Kidney capillary endothelial cell (primary cell): ENCODE data around the gene WHAMM.
"Not testable (repeated sequence)": the region's sequence is repeated elsewhere in the genome, so short reads cannot be mapped to it uniquely, and the experiment has no call there.

Experiments
- DNase-seq: peaks from one replicate; pipeline ENCODE4 v3.0.0-alpha.2; 2018; ENCODE audit warnings: low spot score

WHAMM gene, protein sequence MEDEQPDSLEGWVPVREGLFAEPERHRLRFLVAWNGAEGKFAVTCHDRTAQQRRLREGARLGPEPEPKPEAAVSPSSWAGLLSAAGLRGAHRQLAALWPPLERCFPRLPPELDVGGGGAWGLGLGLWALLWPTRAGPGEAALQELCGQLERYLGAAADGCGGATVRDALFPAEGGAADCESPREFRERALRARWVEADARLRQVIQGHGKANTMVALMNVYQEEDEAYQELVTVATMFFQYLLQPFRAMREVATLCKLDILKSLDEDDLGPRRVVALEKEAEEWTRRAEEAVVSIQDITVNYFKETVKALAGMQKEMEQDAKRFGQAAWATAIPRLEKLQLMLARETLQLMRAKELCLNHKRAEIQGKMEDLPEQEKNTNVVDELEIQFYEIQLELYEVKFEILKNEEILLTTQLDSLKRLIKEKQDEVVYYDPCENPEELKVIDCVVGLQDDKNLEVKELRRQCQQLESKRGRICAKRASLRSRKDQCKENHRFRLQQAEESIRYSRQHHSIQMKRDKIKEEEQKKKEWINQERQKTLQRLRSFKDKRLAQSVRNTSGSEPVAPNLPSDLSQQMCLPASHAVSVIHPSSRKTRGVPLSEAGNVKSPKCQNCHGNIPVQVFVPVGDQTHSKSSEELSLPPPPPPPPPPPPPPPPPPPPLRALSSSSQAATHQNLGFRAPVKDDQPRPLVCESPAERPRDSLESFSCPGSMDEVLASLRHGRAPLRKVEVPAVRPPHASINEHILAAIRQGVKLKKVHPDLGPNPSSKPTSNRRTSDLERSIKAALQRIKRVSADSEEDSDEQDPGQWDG

DNA sequence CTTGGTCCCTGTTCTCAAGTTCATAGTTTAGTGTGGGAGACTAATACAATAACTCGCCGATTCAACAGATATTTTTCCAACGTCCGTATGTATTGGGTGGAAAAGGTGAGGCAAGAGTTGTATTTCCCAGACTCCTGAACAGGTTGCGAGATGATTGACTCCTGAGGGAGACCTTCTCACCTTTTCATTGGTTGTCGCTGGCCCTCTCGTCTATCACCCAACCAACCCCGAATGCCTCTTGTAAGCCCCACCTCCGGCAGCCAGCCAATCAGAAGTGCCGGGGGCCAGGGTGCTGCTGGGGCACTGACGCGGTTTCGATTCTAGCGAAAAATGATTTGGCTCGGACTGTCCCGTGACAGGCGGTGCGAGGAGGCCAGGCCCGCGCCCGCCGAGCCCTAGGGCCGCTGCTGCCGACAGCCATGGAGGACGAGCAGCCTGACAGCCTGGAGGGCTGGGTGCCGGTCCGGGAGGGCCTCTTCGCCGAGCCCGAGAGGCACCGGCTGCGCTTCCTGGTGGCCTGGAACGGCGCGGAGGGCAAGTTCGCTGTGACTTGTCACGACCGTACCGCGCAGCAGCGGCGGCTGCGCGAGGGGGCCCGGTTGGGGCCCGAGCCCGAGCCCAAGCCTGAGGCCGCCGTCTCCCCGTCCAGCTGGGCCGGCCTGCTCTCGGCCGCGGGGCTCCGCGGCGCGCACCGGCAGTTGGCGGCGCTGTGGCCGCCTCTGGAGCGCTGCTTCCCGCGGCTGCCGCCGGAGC lies at the start of gene WHAMM:
Gene WHAMM (plus strand): TSS at position 321 of the 753 bp plus-strand sequence. CDS start 99 bp downstream, at position 420.
- DNase-seq: peak; percentile 97

DNA sequence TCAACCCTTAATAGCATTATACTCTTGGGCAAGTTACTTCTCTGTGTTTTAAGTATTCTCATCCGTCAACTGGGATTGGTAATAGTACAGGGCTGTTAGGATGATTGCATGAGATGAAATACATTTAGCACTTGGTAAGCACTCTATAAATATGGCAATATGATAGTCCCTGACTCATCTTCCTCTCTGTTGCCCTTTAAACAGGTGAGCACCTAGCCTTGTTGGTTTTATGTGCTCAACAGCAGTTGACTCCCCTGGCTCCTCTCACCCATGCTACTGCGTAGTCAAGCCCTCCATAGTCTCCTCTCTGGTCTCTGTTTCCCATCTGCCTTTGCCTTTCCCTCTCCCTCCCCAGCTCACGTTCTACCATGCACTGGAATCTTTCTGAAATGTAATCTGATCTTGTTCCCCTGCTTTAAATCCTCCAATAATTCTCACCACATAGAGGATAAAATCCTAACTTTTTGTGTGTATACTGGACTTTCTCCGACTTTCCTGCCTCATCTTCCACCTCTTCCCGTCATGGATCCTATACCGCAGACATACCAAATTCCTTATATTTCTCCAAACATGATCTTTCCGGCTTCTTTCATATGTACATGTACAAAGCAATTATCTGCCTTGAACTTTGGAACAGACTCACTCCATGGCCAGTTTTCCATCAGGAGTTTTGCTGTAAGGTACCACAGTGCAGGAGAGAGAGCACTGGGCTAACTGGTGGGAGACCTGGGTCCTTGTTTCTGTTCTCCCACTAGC lies 45.9 kb upstream of the WHAMM start:
- no peak for DNase-seq

DNA sequence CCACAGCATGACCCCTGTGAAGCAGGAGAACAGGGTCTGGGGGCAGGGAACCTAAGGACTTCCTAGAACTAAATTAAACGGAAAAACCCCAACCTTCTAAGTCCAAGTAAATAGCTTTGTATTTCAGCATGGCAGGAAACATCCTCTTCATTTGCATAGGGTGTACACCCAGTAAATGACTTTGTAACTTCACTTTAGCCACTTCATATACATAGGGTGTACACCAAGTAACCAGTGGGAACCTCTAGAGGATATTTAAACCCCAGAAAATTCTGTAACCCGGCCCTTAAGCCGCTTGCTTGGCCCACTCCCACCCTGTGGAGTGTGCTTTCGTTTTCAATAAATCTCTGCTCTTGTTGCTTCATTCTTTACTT lies 45.3 kb upstream of the WHAMM start:
- no peak for DNase-seq

DNA sequence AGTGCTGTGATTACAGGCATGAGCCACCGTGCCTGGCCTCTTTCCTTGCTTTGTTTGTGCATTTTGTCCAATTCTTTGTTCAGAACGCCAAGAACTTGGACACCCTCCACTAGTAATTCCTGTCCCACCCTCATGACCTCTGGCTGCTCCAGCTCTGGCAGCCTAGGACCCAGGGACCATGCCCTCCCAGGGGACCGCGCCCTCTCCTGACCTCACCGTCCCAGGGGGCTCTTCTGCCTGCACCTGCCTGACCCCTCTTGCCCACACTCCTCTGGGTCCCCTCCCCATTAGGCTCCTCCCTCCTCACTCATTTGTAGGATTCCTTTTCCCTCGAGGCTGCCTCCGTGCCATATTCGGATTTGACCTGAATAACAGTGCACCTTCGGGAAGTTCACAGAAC lies 44.7 kb upstream of the WHAMM start:
- no peak for DNase-seq

DNA sequence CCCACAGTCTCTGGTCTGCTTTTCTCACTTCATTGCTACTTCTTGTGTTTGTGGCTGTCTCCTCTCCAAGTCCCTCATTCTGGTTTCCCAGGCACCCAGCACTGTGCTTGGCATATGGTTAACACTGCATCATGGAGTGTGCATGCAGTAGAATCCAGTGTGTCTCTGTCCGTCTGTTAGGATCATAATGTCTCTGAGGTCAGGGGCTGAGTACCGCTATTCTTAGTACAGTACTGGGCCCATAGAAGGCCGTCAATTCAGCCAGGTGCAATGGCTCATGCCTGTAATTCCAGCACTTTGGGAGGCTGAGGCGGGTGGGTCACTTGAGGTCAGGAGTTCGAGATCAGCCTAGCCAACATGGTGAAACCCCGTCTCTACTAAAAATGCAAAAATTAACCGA lies 43.2 kb upstream of the WHAMM start:
- DNase-seq: not testable (repeated sequence)

DNA sequence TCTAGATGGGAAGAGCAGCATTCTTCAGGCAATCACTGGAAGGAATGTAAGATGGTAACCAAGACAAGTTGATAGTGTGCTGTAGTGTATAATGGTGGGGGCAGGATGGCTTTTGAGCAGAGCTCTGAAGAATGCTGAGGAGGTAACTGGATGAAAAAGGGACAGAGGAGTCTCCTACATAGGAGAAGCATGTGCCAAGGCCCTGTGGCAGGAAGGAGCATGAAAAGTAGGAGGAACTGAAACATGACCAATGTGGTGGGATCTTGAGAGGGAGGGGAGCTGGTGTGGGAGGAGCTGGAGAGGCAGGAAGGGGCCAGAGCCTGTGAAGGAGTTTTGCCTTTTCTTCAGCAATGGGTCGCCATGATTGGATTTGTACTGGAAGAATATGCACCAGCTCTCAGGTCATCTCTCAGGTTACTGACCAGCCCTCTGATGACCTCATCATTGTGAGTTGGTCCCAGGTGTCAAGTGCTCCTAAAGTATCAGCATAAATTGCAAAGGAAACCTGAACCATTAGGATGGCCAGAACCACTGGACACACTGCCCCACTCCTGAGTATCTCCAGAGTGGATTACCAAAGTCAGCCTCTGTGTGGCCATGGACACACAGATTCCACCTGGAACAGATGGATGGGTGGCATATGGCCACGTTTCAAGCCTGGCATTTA lies 42.1 kb upstream of the WHAMM start:
- DNase-seq: no peak

DNA sequence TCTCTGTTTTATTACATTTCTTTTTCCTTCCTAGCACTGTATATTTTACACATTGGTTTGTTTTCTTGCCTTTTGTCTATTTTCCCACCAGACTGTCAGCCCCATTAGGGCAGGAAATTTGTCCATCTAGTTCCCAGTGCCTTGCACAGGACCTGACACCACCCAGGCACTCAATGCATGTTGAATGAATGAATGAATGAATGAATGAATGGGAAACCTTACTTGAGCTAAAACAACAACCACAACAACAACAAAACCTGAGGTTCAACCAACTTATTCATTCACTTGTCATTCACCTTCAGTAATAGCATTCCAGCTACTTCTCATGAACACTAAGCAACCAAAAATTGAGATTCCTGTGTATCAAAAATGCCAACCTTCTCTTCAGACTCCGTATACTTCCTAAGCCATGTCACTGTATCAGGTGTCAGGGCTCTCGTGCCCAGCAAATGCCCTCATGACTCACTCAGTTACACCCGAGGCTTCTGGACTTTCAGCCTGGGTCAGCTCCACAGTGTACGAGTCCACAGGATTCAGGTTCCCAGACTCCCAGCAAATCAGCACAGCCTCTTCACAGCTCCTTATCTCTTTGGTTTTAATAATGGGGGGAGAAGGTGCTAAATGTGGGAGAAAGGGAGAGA lies 40.9 kb upstream of the WHAMM start:
- no peak for DNase-seq

DNA sequence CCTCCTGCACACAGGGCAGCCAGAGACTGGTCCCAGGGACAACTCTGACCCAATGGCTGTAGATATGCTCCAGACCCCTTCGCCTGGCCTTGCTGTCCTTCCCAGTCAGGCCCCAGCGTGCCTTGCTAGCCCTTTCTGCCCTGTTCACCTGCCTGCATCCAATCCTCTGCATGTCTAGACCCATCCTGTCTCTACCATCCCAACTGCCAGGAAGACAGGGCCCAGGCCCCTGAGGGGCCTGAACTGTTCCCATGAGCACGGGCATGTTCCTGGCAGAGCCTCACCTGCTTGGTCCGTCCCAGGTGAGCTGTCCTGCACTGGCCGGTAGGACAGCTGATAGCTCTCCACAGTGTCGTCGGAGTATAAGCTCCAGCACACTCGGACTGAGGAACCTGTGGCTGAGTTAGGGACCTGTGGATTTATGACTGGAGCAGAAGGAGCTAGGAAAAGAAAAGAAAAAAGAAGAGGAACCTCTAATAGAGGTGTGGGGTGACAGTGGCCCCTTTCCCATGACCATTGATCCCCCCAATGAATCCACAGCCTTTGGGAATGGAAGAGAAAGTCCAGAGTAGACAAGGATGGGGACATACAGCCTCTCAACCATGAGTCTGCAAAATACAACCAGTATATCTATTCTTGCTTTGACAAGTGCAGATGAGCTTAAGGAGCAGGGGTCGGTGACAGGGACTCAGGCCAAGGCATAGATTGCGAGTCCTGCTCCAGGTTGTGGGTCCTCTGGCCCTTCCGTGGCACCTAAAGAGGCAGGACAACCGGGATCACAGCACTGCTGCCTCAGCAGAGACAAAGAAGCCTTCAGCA lies 37.4 kb upstream of the WHAMM start:
- DNase-seq: no peak

DNA sequence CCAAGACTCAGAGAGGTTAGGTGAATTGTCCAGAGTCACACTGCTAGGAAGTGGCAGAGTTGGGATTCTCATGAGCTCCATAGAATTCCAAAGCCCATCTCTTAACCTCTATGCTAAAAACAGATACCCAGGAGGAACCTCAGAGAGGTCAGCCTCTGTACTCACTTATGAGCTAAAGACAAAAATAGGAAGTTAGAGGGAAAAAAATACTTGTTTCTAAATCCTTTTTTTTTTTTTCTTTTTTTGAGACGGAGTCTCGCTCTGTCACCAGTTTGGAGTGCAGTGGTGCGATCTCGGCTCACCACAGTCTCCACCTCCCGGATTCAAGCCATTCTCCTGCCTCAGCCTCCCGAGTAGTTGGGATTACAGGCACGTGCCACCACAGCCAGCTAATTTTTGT lies 34.9 kb upstream of the WHAMM start:
- no peak for DNase-seq

DNA sequence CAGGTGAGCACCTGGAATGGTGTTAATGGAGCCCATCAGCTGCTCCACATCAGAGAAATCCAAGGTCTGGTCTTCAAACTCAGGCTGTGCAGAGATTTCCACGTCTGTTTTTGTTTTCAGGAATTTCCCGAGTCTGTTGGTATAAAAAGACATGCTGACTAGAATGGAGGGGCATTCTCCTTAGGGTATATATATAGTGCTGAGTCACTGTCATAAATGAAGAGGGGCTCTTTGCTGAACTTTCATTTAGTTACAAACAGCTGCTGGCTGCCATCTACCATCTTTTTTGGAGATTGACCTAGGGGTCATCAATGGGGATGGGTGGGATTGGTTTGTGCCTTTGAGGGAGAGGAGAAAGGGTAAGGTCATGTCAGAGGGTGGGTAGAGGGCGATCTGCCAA lies 30.7 kb upstream of the WHAMM start:
- DNase-seq: no peak

DNA sequence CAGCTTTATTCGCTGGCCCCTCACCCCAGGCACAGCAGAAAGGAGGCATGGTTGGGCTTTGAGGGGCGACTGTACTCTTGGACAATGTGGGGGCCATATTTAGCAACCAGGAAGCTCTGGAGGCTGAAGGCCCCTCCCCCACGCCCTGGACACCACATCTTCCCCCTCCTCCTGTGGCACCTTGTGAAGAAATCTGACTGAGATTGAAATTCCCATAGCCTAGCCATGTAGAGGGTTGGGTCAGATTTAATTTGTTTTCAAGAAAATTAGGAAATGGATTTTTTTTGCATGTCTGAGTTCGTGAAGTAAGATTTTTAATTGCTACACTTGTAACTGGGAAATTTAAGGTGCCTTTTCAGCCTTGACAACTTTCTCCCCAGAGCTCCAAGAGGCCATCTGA lies 28.1 kb upstream of the WHAMM start:
- no peak for DNase-seq

DNA sequence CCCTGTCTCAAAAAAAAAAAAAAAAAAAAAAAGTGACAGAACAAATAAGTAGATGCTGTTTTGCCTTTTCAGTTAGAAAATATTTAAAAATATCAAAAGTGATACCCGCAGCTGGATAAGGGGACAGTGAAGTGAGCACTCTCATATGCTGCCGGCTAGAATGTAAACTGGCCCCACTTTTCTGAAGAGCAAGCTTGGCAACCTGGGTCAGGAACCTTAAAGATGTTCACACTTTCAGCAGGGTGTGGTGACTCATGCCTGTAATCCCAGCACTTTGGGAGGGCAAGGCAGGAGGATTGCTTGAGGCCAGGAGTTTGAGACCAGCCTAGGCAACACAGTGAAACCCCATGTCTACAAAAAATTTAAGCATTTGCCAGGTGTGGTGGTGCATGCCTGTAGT lies 20.9 kb upstream of the WHAMM start:
- no peak for DNase-seq

DNA sequence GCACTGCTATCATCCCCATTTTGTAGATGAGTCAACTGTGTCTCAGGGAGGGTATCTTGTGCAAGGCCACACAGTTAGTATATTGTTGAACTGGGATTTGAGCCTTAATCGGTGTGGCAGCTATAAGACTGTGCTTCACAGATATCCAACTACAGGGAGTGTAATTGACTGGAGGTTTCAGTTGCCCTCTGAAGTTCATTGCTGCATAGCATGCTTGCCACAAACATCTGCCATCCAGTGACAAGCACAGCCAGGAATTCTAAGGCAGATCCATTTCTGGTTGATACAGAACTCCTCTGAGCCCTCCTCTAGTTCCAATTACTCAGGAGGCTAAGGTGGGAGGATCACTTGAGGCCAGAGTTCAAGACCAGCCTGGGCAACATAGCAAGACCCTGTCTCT lies 19.9 kb upstream of the WHAMM start:
- DNase-seq: no peak

DNA sequence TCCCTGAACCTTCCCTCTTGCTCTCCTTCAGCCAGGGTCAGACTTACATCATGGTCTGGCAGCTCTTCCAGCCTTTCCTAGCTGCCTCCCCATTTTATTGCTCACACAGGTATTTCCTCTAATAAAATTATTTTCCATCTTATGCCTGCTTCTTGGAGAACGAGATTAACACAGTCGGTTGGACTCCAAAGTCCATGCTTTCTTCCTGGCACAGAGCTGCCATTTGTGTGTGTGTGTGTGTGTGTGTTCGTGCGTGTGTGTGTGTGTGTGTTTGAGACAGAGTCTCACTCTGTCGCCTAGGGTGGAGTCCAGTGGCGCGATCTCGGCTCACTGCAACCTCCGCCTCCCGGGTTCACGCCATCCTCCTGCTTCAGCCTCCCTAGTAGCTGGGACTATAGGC lies 19.1 kb upstream of the WHAMM start:
- DNase-seq: no peak

DNA sequence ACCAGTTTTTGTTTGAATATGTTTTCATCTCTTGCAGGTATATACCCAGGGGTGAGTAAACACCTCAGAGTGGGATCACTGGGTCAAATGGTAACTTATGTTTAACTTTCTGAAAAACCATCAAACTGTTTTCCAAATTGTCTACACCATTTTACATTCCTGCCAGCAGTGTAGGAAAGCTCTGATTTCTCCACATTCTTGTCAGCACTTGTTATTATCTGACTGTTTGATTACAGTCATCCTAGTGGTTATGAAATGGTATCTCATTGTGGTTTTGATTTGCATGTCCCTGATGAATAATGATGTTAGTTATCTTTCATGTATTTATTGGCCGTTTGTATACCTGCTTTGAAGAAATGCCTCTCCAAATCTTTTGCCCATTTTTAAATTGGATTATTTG lies 17.4 kb upstream of the WHAMM start:
- no peak for DNase-seq

DNA sequence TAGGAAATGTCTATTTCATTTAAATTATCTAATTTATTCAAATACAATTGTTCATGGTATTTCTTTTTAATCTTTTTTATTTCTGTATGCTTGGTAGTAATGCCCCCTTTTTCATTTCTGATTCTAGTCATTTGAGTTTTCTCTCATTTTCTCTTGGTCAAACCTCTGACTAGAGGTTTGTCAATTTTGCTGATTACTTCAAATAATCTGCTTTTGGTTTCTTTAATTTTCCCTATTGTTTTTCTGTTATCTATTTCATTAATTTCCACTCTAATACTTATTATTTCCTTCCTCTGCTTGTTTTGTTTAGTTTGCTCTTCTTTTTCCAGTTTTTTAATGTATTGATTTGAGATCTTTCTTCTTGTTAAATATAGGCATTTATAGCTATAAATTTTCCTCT lies 15.7 kb upstream of the WHAMM start:
- DNase-seq: no peak

DNA sequence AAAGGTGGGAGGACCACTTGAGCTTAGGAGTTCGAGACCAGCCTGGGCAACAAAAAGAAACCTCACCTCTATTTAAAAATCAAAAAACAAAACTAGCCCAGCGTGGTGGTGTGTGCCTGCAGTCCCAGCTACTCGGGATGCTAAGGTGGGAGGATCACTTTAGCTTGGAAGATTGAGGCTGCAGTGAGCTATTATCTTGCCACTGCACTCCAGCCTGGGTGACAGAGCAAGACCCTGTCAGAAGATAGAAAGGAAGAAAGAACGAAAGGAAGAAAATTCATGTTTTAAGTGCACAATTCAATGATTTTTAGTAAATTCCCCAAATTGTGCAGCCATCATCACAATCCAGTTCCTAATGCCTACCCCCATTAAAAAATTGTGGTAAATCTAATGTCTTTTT lies 11.3 kb upstream of the WHAMM start:
- DNase-seq: no peak

DNA sequence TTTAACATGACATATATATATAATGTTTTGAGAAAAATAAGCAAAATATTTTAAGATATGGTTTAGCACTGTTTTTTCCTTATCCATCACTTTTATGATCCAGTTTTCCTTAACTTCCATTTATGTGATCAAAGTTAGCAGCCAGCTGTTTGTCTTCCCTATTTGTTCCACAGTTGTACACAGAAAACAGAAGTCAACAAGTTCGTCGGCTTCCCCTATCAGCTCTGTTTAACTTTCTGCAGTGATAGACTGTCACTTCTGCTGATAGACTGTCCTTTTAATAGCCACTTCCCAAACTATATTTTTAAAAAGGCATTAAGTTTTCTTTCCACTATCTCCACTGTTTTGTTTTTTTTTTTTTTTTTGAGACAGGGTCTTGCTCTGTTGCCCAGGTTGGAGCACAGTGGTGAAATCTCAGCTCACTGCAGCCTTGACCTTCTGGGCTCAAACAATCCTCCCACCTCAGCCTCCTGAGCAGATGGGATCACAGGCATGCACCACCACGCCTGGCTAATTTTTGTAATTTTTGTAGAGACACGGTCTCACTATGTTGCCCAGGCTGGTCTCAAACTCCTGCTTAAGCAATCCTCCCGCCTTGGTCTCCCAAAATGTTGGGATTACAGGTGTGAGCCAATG lies 10.8 kb upstream of the WHAMM start:
- no peak for DNase-seq

DNA sequence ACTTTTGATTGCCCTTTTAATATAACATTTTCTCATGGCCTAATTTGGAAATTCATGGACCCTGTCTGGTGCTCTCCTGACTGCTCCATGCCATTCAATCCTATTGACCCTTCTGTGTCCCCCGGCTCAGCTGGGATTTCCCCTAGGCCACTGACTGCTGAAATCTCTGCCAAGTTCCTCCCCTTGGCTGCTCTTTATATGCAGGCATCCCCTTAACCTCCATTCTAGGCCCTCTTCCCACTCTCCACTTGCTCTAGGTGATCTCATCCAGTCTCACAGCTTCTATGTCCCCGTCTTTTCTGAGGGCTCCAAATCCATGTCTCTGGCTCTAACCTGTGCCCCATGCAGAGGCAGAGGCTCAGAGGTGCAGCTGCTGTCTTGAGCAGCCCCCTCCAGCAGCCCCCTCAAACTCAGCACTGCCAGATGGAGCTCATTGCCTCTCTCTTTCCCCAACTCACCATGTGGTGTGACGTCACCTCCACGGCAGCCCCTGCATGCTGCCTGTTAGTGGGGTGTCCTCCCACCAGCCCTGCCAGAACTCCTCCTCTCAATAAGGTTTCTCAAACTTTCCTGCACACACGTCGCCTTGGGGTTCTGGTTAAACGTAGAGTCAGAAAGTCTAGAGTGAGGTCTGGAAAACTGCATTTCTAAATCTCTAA lies 10.1 kb upstream of the WHAMM start:
- DNase-seq: no peak
